ENCODE results near the gene ANKK1. TPM values are rescaled to one million over a fixed set of nuclear protein-coding genes. Genes with fewer than 3 reads are reported as not detected.

The ANKK1 gene
- total and polyA plus RNA-seq, 2 of the 8 experiments (the other 6 are each of a cell fraction or from before 2014, with no cell fraction given): 0.11 TPM; not detected in 1

- Histone ChIP-seq H4K91ac (replicated peaks; ENCODE audit: insufficient read length, low read length) (no peak overlapping the region), H3K4me3 (ENCODE audit: extremely low read depth in 1 of 4, insufficient read depth in 2 of 4, low read depth in 3 of 4, low read length in 4 of 4) (no peak overlapping the region), H3K23me2 (ENCODE audit: low read depth, low read length) (no peaks in the 10 kb centered on the region), H2BK120ac (replicated peaks; ENCODE audit: low read depth, low read length) (no peak overlapping the region), H3K18ac (ENCODE audit: extremely low read depth, low read length) (no peak overlapping the region), H2AFZ (ENCODE audit: low read length) (no peak overlapping the region), H3K23ac (ENCODE audit: insufficient read length) (no peak overlapping the region), H2BK5ac (ENCODE audit: low read depth, low read length) (no peak overlapping the region), H3K56ac (replicated peaks; ENCODE audit: insufficient read length, low read depth, low read length) (no peak overlapping the region), H3K79me1 (ENCODE audit: low read depth, low read length) (no peaks in the 10 kb centered on the region), H4K8ac (ENCODE audit: extremely low read depth, insufficient read depth, low read length) (no peak overlapping the region), H3K4ac (replicated peaks; ENCODE audit: insufficient read length, low read depth, low read length) (no peak overlapping the region), H3K4me2 (ENCODE audit: insufficient read depth in 1 of 2, low read depth in 2 of 2, low read length in 2 of 2) (no peak overlapping the region), H2BK20ac (ENCODE audit: low read length) (no peak overlapping the region), H2AK5ac (ENCODE audit: low read depth, low read length) (no peak overlapping the region), H3K14ac (ENCODE audit: insufficient read length) (no peak overlapping the region), H4K20me1 (replicated peaks in 1 of 2; ENCODE audit: control insufficient read depth in 1 of 2, insufficient read depth in 2 of 2, low read length in 2 of 2) (no peaks in the 10 kb centered on the region), H2BK12ac (ENCODE audit: low read depth, low read length) (no peak overlapping the region), H2BK15ac (ENCODE audit: low read length) (no peak overlapping the region), H3K79me2 (ENCODE audit: control insufficient read depth in 1 of 2, insufficient read depth in 2 of 2, low read length in 2 of 2) (no peaks in the 10 kb centered on the region), H3K36me3 (ENCODE audit: control insufficient read depth in 2 of 4, insufficient read depth in 4 of 4, low read length in 3 of 4) (no peaks in the 10 kb centered on the region), H3K9ac (replicated peaks in 1 of 4; ENCODE audit: extremely low read depth in 1 of 4, low read depth in 3 of 4, low read length in 3 of 4) (no peak overlapping the region), H3K27ac (ENCODE audit: low read depth, low read length) (no peak overlapping the region), H3K27me3 (replicated peaks in 1 of 4; ENCODE audit: control insufficient read depth in 3 of 4, extremely low read depth in 1 of 4, insufficient read depth in 3 of 4, low read length in 3 of 4) (0 out of 7 replicates have a peak, but pooled peaks cover 0 to 2% (median 0%) of the 10 kb centered on the region in 4 experiments), H3K9me3 (ENCODE audit: insufficient read depth in 2 of 2, low read depth in 1 of 2, low read length in 1 of 2) (no peaks in the 10 kb centered on the region), H3K4me1 (replicated peaks in 1 of 4; ENCODE audit: control insufficient read depth in 3 of 4, insufficient read depth in 4 of 4, low read length in 3 of 4) (no peaks in the 10 kb centered on the region), H4K5ac (ENCODE audit: insufficient read length, low read depth, low read length) (no peak overlapping the region)
- FAIRE-seq (no peak), DNase-seq (ENCODE audit: low read depth in 1 of 2, low spot score in 2 of 2) (no peak)
- 79% methylated on average over 5 of the region's 5 CpGs; no CpG with 5 or more reads in 1 of the 2 experiments for WGBS, 2 experiments (ENCODE audit: extremely low coverage in 1 of 2, insufficient coverage in 1 of 2, insufficient read length in 1 of 2, insufficient replicate concordance in 2 of 2, low coverage in 1 of 2, low lambda C conversion rate in 2 of 2, missing lambda C conversion rate in 1 of 2)
- no peak for TF ChIP-seq TBP (IDR thresholded peaks at IDR 0.05; ENCODE audit: low read depth, low read length)
- ChIA-PET POLR2A (ENCODE audit: partially characterized antibody) (no interaction called here), CTCF (ENCODE audit: partially characterized antibody) (interaction anchor here (0.9 to 1.6 kb wide), 3 partner anchors 9 to 78 kb away, joined by 3 to 4 read pairs (median 3); no protein-coding TSS in a partner anchor)
These were observed 60.7 kb downstream of the ANKK1 start for GRCh38 chr11:113448316-113448677.
